HEK293 (cell line): ENCODE data around the gene KATNA1.

Experiments
- CTCF ChIA-PET: fragments of 350-600 bp; formaldehyde crosslinking; extraction: SDS; loops from one replicate; lab custom pipeline; 2021; ENCODE audit warnings: antibody characterized with exemption; lab: Yijun Ruan, JAX
- POLR2A ChIA-PET: fragments of 300-600 bp; formaldehyde crosslinking; extraction: SDS; loops from one replicate; lab custom pipeline; 2020; ENCODE audit warnings: antibody characterized with exemption, inconsistent platforms; lab: Yijun Ruan, JAX
- H3K27ac ChIP-seq: fragments of 200-500 bp; sonication (Bioruptor generic); 2 replicates; pipeline ENCODE4 v1.5.1; 2014; ENCODE audit warnings: low read depth, low read length, control low read depth, inconsistent platforms; ENCODE audit errors: extremely low read depth
- H3K36me3 ChIP-seq, 2 experiments: fragments of 200-500 bp in 1 of 2; sonication (Bioruptor generic) in 1 of 2; 1 replicate in 1 of 2; 2 replicates in 1 of 2; pipeline ENCODE4 v1.5.1; 2014 to 2017; ENCODE audit warnings: inconsistent platforms in 2 of 2, low read length in 2 of 2; ENCODE audit not compliant: control insufficient read depth in 2 of 2, insufficient read depth in 1 of 2
- H3K4me1 ChIP-seq: fragments of 200-500 bp; sonication (Bioruptor generic); 2 replicates; pipeline ENCODE4 v1.5.1; 2014; ENCODE audit warnings: mild to moderate bottlenecking, low read length, inconsistent platforms; ENCODE audit not compliant: control insufficient read depth, insufficient read depth
- H3K4me3 ChIP-seq: 2 replicates; pipeline ENCODE4 v1.5.1; 2011; ENCODE audit warnings: low read depth, mild to moderate bottlenecking, control low read depth, low read length, moderate library complexity
- H3K9me3 ChIP-seq: fragments of 200-500 bp; sonication (Bioruptor generic); 2 replicates; pipeline ENCODE4 v1.5.1; 2014; ENCODE audit warnings: low read depth, low read length, inconsistent platforms; ENCODE audit not compliant: control insufficient read depth, insufficient read depth
- OVOL3 ChIP-seq: fragments of 450-650 bp; formaldehyde crosslinking; IDR thresholded peaks from 2 replicates; pipeline ENCODE4 v1.5.1; 2016; ENCODE audit warnings: missing biosample characterization, missing genetic modification characterization
- YY2 ChIP-seq: fragments of 450-650 bp; formaldehyde crosslinking; IDR thresholded peaks from 2 replicates; pipeline ENCODE4 v1.5.1; 2016; ENCODE audit warnings: missing biosample characterization, missing genetic modification characterization
- ZBTB10 ChIP-seq: fragments of 450-650 bp; formaldehyde crosslinking; IDR thresholded peaks from 2 replicates; pipeline ENCODE4 v1.5.1; 2016; ENCODE audit warnings: missing biosample characterization, missing genetic modification characterization
- ZFP3 ChIP-seq: fragments of 450-650 bp; formaldehyde crosslinking; IDR thresholded peaks from 2 replicates; pipeline ENCODE4 v1.5.1; 2016; ENCODE audit warnings: low read depth, missing biosample characterization, missing genetic modification characterization
- ZIC2 ChIP-seq: fragments of 450-650 bp; formaldehyde crosslinking; IDR thresholded peaks from 2 replicates; pipeline ENCODE4 v1.5.1; 2016; ENCODE audit warnings: missing biosample characterization, missing genetic modification characterization
- ZNF114 ChIP-seq: fragments of 450-650 bp; formaldehyde crosslinking; IDR thresholded peaks from 2 replicates; pipeline ENCODE4 v1.5.0; 2017; ENCODE audit warnings: missing biosample characterization, missing genetic modification characterization
- ZNF132 ChIP-seq: fragments of 450-650 bp; formaldehyde crosslinking; IDR thresholded peaks from 2 replicates; pipeline ENCODE4 v1.5.1; 2017; ENCODE audit warnings: missing biosample characterization, missing genetic modification characterization, borderline replicate concordance
- ZNF169 ChIP-seq: fragments of 450-650 bp; formaldehyde crosslinking; IDR thresholded peaks from 2 replicates; pipeline ENCODE4 v1.5.1; 2016; ENCODE audit warnings: missing biosample characterization, missing genetic modification characterization
- ZNF174 ChIP-seq: fragments of 450-650 bp; formaldehyde crosslinking; IDR thresholded peaks from 2 replicates; pipeline ENCODE4 v1.5.0; 2017; ENCODE audit warnings: missing biosample characterization, mild to moderate bottlenecking, missing genetic modification characterization
- ZNF2 ChIP-seq: fragments of 450-650 bp; formaldehyde crosslinking; IDR thresholded peaks from 2 replicates; pipeline ENCODE4 v1.5.1; 2016; ENCODE audit warnings: missing biosample characterization, missing genetic modification characterization
- ZNF248 ChIP-seq: fragments of 450-650 bp; formaldehyde crosslinking; IDR thresholded peaks from 2 replicates; pipeline ENCODE4 v1.5.1; 2017; ENCODE audit warnings: missing biosample characterization, missing genetic modification characterization
- ZNF280C ChIP-seq: fragments of 450-650 bp; formaldehyde crosslinking; IDR thresholded peaks from 2 replicates; pipeline ENCODE4 v1.5.1; 2016; ENCODE audit warnings: missing biosample characterization, missing genetic modification characterization
- ZNF394 ChIP-seq: fragments of 450-650 bp; formaldehyde crosslinking; IDR thresholded peaks from 2 replicates; pipeline ENCODE4 v1.5.1; 2016; ENCODE audit warnings: missing biosample characterization, missing genetic modification characterization, mild to moderate bottlenecking, moderate library complexity, borderline replicate concordance
- ZNF416 ChIP-seq: fragments of 450-650 bp; formaldehyde crosslinking; IDR thresholded peaks from 2 replicates; pipeline ENCODE4 v1.5.1; 2016; ENCODE audit warnings: missing biosample characterization, missing genetic modification characterization
- ZNF544 ChIP-seq: fragments of 450-650 bp; formaldehyde crosslinking; IDR thresholded peaks from 2 replicates; pipeline ENCODE4 v1.5.0; 2017; ENCODE audit warnings: missing biosample characterization, missing genetic modification characterization
- ZNF549 ChIP-seq: fragments of 450-650 bp; IDR thresholded peaks from 2 replicates; pipeline ENCODE4 v1.5.1; 2018; ENCODE audit warnings: missing biosample characterization, missing genetic modification characterization, mild to moderate bottlenecking, inconsistent platforms, moderate library complexity
- ZNF624 ChIP-seq: fragments of 450-650 bp; formaldehyde crosslinking; IDR thresholded peaks from 2 replicates; pipeline ENCODE4 v1.5.1; 2017; ENCODE audit warnings: missing biosample characterization, missing genetic modification characterization
- ZNF654 ChIP-seq: fragments of 450-650 bp; formaldehyde crosslinking; IDR thresholded peaks from 2 replicates; pipeline ENCODE4 v1.5.1; 2016; ENCODE audit warnings: low read depth, missing biosample characterization, missing genetic modification characterization
- ZNF768 ChIP-seq: fragments of 450-650 bp; formaldehyde crosslinking; IDR thresholded peaks from 2 replicates; pipeline ENCODE4 v1.5.1; 2018; ENCODE audit warnings: missing biosample characterization, mild to moderate bottlenecking, missing genetic modification characterization
- ZNF785 ChIP-seq: fragments of 450-650 bp; formaldehyde crosslinking; IDR thresholded peaks from 2 replicates; pipeline ENCODE4 v1.5.1; 2016; ENCODE audit warnings: missing biosample characterization, missing genetic modification characterization
- ZNF837 ChIP-seq: fragments of 450-650 bp; formaldehyde crosslinking; IDR thresholded peaks from 2 replicates; pipeline ENCODE4 v1.5.1; 2016; ENCODE audit warnings: missing biosample characterization, missing genetic modification characterization
- TF ChIP-seq, protein P1 (sequence below): fragments of 450-650 bp; formaldehyde crosslinking; IDR thresholded peaks from 2 replicates; pipeline ENCODE4 v1.5.1; 2016; ENCODE audit warnings: missing biosample characterization, missing genetic modification characterization
- TF ChIP-seq, protein P2 (sequence below): fragments of 450-650 bp; formaldehyde crosslinking; IDR thresholded peaks from 2 replicates; pipeline ENCODE4 v1.5.1; 2017; ENCODE audit warnings: missing biosample characterization, missing genetic modification characterization
- TF ChIP-seq, protein P3 (sequence below): fragments of 450-650 bp; formaldehyde crosslinking; IDR thresholded peaks from 2 replicates; pipeline ENCODE4 v1.5.1; 2016; ENCODE audit warnings: missing biosample characterization, missing genetic modification characterization, low read depth

KATNA1 gene

GRCh38 chr6:149551920-149552319 is 96.6 kb downstream of the KATNA1 start:
- Histone ChIP-seq H3K9me3 (no peaks in the 10 kb centered on the region), H3K27ac (no peak overlapping the region), H3K36me3 (no peaks in the 10 kb centered on the region), H3K4me1 (no peaks in the 10 kb centered on the region), H3K4me3 (no peak overlapping the region)
- TF ChIP-seq OVOL3 (tag by site-specific recombination) (no peak), ZNF114 (tag by site-specific recombination) (no peak), ZNF837 (tag by site-specific recombination) (no peak), ZNF768 (tag by site-specific recombination) (no peak), ZNF2 (tag by site-specific recombination) (no peak)
- TF ChIP-seq, protein P1, sequence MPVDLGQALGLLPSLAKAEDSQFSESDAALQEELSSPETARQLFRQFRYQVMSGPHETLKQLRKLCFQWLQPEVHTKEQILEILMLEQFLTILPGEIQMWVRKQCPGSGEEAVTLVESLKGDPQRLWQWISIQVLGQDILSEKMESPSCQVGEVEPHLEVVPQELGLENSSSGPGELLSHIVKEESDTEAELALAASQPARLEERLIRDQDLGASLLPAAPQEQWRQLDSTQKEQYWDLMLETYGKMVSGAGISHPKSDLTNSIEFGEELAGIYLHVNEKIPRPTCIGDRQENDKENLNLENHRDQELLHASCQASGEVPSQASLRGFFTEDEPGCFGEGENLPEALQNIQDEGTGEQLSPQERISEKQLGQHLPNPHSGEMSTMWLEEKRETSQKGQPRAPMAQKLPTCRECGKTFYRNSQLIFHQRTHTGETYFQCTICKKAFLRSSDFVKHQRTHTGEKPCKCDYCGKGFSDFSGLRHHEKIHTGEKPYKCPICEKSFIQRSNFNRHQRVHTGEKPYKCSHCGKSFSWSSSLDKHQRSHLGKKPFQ (tag by site-specific recombination), result no peak
- CTCF ChIA-PET, result interaction anchor here (0.5 to 2.2 kb wide), 6 partner anchors 9 to 831 kb away, joined by 3 to 9 read pairs (median 4); no protein-coding TSS in a partner anchor
- POLR2A ChIA-PET, result no interaction called here

DNA sequence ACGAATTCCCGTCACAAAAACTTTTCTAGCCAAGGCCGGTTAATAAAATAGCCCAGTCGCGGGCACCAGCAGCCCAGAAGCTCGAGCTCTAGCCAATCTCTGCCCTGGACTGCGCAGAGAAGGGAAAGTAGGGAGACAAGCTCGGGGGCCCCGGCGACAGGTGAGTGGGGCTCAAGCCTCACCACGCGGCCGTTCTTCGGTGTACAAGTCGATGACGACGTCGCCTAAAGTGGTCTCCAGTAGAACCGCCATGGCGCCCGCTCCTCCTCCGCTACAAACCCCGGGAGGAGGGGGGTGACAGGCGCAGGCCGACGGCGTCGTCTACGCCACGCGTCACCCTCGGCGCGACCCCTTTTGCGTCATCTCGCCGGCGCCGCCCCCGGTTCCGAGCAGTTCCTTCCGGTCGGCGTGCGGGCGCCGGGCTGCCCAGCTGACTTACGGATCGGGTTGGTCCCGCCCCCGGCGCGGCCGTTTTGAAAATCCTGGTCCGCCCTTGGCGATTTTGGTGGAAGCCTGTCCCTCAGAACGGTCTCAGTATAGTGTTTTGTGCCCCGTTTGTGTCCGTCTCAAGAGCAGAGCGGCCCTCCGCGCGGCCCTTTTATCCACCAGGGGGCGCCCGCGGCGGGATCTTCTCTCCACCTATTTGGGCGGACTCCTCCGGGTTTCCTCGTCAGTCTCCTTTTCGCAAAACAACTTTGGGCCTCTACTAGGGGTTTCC is 102.6 kb downstream of the KATNA1 start, which contains the start of gene PPIL4:
Gene PPIL4 (minus strand): TSS at position 290 of the 718 bp plus-strand sequence. CDS start 38 bp downstream, at position 252.
- H3K9me3 ChIP-seq, result no peaks in the 10 kb centered on the region
- peaks cover 3% of the 10 kb centered on the region; the same call in 1 of the 2 replicates for H3K4me1 ChIP-seq
- ChIA-PET POLR2A (interaction anchor here (0.5 to 3.3 kb wide), 7 partner anchors 15 to 204 kb away, joined by 3 to 11 read pairs (median 4); partner anchors contain the start of genes GINM1, LATS1 and PCMT1), CTCF (interaction anchor here (0.6 to 2.8 kb wide), 17 partner anchors 9 to 536 kb away, joined by 3 to 14 read pairs (median 4); partner anchors contain the start of gene NUP43)
- peak within 1 kb of the TSS; percentile 79 for H3K27ac ChIP-seq
- peaks cover under 1 to 3% of the 10 kb centered on the region in 2 experiments; a peak in 2 of 3 replicates for H3K36me3 ChIP-seq
- H3K4me3 ChIP-seq, result peak within 1 kb of the TSS; percentile 79
- TF ChIP-seq ZFP3, result no peak
- TF ChIP-seq ZIC2 (tag by site-specific recombination), result no peak
- no peak for TF ChIP-seq ZNF549 (tag by site-specific recombination)
- no peak for TF ChIP-seq ZNF624 (tag by site-specific recombination)
- peak; percentile 59 for TF ChIP-seq ZNF654 (tag by site-specific recombination)
- no peak for TF ChIP-seq ZNF174 (tag by site-specific recombination)
- no peak for TF ChIP-seq ZNF785 (tag by site-specific recombination)
- peak; percentile 60 for TF ChIP-seq ZNF394
- no peak for TF ChIP-seq ZNF544 (tag by site-specific recombination)
- TF ChIP-seq ZNF132 (tag by site-specific recombination), result no peak
- peak; percentile 58; the same call in 1 of the 2 replicates for TF ChIP-seq ZBTB10 (tag by site-specific recombination)
- no peak for TF ChIP-seq ZNF416
- no peak for TF ChIP-seq ZNF248
- TF ChIP-seq YY2 (tag by site-specific recombination), result peak; percentile 65; the same call in 1 of the 2 replicates
- TF ChIP-seq ZNF169 (tag by site-specific recombination), result no peak
- TF ChIP-seq, protein P2, sequence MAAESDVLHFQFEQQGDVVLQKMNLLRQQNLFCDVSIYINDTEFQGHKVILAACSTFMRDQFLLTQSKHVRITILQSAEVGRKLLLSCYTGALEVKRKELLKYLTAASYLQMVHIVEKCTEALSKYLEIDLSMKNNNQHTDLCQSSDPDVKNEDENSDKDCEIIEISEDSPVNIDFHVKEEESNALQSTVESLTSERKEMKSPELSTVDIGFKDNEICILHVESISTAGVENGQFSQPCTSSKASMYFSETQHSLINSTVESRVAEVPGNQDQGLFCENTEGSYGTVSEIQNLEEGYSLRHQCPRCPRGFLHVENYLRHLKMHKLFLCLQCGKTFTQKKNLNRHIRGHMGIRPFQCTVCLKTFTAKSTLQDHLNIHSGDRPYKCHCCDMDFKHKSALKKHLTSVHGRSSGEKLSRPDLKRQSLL (tag by site-specific recombination), result no peak
- TF ChIP-seq, protein P3, sequence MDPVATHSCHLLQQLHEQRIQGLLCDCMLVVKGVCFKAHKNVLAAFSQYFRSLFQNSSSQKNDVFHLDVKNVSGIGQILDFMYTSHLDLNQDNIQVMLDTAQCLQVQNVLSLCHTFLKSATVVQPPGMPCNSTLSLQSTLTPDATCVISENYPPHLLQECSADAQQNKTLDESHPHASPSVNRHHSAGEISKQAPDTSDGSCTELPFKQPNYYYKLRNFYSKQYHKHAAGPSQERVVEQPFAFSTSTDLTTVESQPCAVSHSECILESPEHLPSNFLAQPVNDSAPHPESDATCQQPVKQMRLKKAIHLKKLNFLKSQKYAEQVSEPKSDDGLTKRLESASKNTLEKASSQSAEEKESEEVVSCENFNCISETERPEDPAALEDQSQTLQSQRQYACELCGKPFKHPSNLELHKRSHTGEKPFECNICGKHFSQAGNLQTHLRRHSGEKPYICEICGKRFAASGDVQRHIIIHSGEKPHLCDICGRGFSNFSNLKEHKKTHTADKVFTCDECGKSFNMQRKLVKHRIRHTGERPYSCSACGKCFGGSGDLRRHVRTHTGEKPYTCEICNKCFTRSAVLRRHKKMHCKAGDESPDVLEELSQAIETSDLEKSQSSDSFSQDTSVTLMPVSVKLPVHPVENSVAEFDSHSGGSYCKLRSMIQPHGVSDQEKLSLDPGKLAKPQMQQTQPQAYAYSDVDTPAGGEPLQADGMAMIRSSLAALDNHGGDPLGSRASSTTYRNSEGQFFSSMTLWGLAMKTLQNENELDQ (tag by site-specific recombination), result no peak
- TF ChIP-seq ZNF280C (tag by site-specific recombination), result no peak
